ENCODE data around the gene PCDHGA9.
A peak's percentile ranks its signal among the peaks of the same experiment; 100 is the strongest.
"Not testable (repeated sequence)": the region's sequence is repeated elsewhere in the genome, so short reads cannot be mapped to it uniquely, and the experiment has no call there.

The PCDHGA9 gene

DNA sequence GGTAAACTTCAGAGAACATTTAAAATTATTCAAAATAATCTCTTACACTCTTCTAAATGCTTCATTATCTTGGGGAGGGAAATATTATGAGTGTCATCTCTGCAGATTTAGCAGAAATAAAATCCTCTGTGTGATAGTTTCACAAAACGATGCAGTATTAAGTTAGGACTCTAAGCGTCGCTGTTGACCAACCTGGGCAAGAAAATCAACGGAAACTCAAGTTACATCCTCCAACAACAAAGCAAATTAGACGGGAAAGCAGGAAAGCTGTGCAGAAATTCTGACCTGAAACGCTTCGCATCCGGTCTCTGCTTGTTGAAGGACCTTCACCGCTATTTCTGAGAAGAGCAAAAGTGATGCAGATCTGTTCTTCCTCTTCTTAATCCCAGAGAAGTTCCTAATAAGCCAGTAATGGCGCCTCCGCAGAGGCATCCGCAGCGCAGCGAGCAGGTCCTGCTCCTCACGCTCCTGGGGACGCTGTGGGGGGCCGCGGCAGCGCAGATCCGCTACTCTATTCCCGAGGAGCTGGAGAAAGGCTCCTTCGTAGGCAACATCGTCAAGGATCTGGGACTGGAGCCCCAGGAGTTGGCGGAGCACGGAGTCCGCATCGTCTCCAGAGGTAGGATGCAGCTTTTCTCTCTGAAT, 28.8 kb upstream of the PCDHGA9 start, which contains the start of gene PCDHGA6:
TSS of gene PCDHGA6 (plus strand) at position 219 of the 645 bp plus-strand sequence. CDS start at position 412, 193 bp downstream.
- H3K36me3 Mint-ChIP-seq, result peaks cover 16% of the 10 kb centered on the region
- H3K27me3 Mint-ChIP-seq, result peaks cover 54% of the 10 kb centered on the region
- H3K4me1 Mint-ChIP-seq, result peaks cover 5% of the 10 kb centered on the region
- no peak within 1 kb of the TSS for H3K4me3 Mint-ChIP-seq
- no peak within 1 kb of the TSS for H3K27ac Mint-ChIP-seq
- H3K9me3 Mint-ChIP-seq, result peaks cover 13% of the 10 kb centered on the region

DNA sequence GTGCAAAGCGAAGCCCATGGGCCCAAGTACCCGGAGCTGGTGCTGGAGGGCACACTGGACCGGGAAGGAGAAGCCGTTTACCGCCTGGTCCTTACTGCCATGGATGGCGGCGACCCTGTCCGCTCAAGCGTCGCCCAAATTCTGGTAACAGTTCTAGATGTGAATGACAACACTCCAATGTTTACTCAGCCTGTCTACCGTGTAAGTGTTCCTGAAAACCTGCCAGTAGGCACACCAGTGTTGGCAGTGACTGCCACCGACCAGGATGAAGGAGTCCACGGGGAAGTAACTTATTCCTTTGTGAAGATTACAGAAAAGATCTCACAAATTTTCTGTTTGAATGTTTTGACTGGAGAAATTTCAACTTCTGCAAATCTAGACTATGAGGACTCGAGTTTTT, 28.0 kb upstream of the PCDHGA9 start:
- Mint-ChIP-seq H3K9me3 (peaks cover 13% of the 10 kb centered on the region), H3K4me1 (peaks cover 5% of the 10 kb centered on the region), H3K36me3 (peaks cover 16% of the 10 kb centered on the region), H3K27me3 (peaks cover 51% of the 10 kb centered on the region), H3K27ac (no peak overlapping the region), H3K4me3 (no peak overlapping the region)

DNA sequence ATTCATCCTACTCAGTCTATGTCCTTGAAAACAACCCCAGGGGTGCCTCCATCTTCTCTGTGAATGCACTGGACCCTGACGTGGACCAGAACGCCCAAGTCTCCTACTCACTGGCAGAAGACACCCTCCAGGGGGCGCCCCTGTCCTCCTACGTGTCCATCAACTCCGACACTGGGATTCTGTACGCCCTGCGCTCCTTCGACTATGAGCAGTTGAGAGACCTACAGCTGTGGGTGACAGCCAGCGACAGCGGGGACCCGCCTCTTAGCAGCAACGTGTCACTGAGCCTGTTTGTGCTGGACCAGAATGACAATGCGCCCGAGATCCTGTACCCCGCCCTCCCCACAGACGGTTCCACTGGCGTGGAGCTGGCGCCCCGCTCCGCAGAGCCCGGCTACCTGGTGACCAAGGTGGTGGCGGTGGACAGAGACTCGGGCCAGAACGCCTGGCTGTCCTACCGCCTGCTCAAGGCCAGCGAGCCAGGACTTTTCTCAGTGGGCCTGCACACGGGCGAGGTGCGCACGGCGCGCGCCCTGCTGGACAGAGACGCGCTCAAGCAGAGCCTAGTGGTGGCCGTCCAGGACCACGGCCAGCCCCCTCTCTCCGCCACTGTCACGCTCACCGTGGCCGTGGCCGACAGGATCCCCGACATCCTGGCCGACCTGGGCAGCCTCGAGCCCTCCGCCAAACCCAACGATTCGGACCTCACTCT, 27.0 kb upstream of the PCDHGA9 start:
- not testable (repeated sequence) for H3K4me1 Mint-ChIP-seq, H3K4me3 Mint-ChIP-seq, H3K27ac Mint-ChIP-seq
- H3K9me3 Mint-ChIP-seq, result peaks cover 13% of the 10 kb centered on the region
- H3K27me3 Mint-ChIP-seq, result peaks cover 50% of the 10 kb centered on the region
- H3K36me3 Mint-ChIP-seq, result peaks cover 14% of the 10 kb centered on the region

DNA sequence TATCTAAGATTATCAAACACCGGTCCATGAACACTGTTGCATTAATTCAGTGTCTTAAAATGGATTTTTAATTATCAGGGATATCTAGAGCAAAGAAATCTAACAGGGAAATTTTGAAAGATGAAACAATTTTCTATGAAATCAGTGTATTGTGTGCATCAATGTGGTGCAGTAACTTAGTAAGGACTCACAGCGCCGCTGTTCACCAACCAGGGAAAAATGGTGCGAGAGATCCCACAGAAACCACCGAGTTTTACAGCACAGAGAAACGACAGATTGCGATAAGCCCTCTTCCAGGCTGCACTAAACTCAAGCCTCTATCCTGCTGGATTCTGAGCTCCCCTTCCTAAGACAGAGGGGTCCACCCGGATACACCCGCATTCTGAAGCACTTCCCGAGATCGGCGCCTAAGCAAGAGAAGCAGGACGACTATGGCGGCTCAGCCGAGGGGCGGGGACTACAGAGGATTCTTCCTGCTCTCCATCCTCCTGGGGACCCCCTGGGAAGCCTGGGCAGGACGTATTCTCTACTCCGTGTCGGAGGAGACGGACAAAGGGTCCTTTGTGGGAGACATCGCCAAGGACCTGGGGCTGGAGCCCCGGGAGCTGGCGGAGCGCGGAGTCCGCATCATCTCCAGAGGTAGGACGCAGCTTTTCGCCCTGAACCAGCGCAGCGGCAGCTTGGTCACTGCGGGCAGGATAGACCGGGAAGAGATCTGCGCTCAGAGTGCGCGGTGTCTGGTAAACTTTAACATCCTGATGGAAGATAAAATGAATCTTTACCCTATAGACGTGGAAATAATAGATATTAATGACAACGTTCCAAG, 19.9 kb upstream of the PCDHGA9 start, which contains the start of gene PCDHGA7:
TSS of gene PCDHGA7 (plus strand) at position 274 of the 826 bp plus-strand sequence. CDS start at position 432, 158 bp downstream.
- Mint-ChIP-seq H3K9me3 (peaks cover 21% of the 10 kb centered on the region), H3K4me3 (peak within 1 kb of the TSS; percentile 70), H3K27me3 (peaks cover 59% of the 10 kb centered on the region), H3K27ac (no peak within 1 kb of the TSS), H3K4me1 (no peaks in the 10 kb centered on the region), H3K36me3 (peaks cover 18% of the 10 kb centered on the region)

DNA sequence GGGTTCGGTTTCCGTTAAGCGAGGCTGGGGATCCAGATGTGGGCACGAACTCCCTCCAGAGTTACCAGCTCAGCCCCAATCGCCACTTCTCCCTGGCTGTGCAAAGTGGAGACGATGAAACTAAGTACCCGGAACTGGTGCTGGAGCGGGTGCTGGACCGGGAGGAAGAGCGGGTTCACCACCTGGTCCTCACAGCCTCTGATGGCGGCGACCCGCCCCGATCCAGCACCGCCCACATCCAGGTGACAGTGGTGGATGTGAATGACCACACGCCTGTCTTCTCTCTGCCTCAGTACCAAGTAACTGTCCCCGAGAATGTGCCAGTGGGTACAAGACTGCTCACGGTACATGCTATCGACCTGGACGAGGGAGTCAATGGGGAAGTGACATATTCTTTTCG, 19.2 kb upstream of the PCDHGA9 start:
- peak overlapping the region; percentile 70 for H3K4me3 Mint-ChIP-seq
- H3K27me3 Mint-ChIP-seq, result peaks cover 61% of the 10 kb centered on the region
- peaks cover 19% of the 10 kb centered on the region for H3K36me3 Mint-ChIP-seq
- H3K4me1 Mint-ChIP-seq, result peaks cover under 1% of the 10 kb centered on the region
- peaks cover 22% of the 10 kb centered on the region for H3K9me3 Mint-ChIP-seq
- H3K27ac Mint-ChIP-seq, result no peak overlapping the region

DNA sequence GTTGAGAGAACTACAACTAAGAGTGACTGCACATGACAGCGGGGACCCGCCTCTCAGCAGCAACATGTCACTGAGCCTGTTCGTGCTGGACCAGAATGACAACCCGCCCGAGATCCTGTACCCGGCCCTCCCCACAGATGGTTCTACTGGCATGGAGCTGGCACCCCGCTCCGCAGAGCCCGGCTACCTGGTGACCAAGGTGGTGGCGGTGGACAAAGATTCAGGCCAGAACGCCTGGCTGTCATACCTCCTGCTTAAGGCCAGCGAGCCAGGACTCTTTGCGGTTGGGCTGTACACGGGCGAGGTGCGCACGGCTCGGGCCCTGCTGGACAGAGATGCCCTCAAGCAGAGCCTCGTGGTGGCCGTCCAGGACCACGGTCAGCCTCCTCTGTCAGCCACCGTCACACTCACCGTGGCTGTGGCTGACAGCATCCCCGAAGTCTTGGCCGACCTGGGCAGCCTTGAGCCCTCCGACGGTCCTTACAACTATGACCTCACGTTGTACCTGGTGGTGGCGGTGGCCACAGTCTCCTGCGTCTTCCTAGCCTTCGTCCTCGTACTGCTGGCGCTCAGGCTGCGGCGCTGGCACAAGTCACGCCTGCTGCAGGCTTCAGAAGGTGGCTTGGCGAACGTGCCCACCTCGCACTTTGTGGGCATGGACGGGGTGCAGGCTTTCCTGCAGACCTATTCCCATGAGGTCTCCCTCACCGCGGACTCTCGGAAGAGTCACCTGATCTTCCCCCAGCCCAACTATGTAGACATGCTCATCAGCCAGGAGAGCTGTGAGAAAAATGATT, 17.9 kb upstream of the PCDHGA9 start:
- Mint-ChIP-seq H3K4me3 (no peak overlapping the region), H3K4me1 (peaks cover 3% of the 10 kb centered on the region), H3K9me3 (peaks cover 31% of the 10 kb centered on the region), H3K36me3 (peaks cover 23% of the 10 kb centered on the region), H3K27ac (no peak overlapping the region), H3K27me3 (peaks cover 63% of the 10 kb centered on the region)

DNA sequence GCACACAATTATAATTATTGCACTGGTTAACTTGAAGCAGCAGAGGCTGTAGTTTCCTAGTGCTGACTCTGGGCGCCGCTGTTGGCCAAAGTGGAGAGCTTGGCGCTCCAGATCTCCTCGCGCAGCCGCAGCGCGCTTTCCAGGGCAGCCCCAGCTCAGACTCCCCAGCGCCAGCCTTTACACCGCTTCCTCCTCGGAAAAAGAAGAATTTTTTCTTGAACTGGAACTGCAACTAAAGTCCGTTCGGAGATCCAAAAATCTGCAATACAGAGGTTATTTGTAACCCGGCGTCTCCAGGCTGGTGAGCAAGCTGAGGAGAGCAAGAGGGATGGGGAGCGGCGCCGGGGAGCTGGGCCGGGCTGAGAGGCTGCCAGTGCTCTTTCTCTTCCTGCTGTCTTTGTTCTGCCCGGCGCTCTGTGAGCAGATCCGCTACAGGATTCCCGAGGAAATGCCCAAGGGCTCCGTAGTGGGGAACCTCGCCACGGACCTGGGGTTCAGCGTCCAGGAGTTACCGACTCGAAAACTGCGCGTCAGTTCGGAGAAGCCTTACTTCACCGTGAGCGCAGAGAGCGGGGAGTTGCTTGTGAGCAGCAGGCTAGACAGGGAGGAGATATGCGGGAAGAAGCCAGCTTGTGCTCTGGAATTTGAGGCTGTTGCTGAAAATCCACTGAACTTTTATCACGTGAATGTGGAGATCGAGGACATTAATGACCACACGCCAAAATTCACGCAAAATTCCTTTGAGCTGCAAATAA, 14.8 kb upstream of the PCDHGA9 start, which contains the start of gene PCDHGB4:
TSS of gene PCDHGB4 (plus strand) at position 142 of the 755 bp plus-strand sequence. CDS start at position 329, 187 bp downstream.
- Mint-ChIP-seq H3K9me3 (peaks cover 40% of the 10 kb centered on the region), H3K4me3 (peak within 1 kb of the TSS; percentile 11), H3K36me3 (peaks cover 27% of the 10 kb centered on the region), H3K27me3 (peaks cover 63% of the 10 kb centered on the region)
- H3K27ac Mint-ChIP-seq, H3K4me1 Mint-ChIP-seq: not testable (repeated sequence)

DNA sequence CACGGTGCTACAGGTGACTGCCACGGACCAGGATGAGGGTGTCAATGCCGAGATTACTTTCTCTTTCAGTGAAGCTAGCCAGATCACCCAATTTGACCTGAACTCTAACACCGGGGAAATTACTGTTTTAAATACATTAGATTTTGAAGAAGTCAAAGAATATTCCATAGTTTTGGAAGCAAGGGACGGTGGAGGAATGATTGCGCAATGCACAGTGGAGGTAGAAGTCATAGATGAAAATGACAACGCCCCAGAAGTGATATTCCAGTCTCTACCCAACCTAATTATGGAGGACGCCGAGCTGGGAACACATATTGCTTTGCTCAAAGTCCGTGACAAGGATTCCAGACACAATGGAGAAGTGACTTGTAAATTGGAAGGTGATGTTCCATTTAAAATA, 13.9 kb upstream of the PCDHGA9 start:
- Mint-ChIP-seq H3K36me3 (peaks cover 29% of the 10 kb centered on the region), H3K4me3 (no peak overlapping the region), H3K27me3 (peaks cover 64% of the 10 kb centered on the region), H3K9me3 (peaks cover 40% of the 10 kb centered on the region), H3K27ac (no peak overlapping the region), H3K4me1 (peaks cover 3% of the 10 kb centered on the region)

DNA sequence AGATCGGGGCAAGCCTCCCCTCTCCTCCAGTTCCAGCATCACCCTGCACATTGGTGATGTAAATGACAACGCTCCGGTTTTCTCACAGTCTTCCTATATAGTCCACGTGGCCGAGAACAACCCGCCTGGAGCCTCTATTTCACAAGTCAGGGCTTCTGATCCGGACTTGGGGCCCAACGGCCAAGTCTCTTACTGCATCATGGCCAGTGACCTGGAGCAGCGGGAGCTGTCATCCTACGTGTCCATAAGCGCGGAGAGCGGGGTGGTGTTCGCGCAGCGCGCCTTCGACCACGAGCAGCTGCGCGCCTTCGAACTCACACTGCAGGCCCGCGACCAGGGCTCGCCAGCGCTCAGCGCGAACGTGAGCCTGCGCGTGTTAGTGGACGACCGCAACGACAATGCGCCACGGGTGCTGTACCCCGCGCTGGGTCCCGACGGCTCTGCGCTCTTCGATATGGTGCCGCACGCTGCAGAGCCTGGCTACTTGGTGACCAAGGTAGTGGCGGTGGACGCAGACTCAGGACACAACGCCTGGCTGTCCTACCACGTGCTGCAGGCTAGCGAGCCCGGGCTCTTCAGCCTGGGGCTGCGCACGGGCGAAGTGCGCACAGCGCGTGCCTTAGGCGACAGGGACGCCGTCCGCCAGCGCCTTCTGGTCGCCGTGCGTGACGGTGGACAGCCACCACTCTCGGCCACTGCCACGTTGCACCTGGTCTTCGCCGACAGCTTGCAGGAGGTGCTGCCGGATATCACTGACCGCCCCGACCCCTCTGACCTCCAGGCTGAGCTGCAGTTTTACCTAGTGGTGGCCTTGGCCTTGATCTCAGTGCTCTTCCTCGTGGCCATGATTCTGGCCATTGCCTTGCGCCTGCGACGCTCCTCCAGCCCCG, 13.2 kb upstream of the PCDHGA9 start:
- H3K4me1 Mint-ChIP-seq, result peaks cover 3% of the 10 kb centered on the region
- peaks cover 28% of the 10 kb centered on the region for H3K36me3 Mint-ChIP-seq
- H3K27me3 Mint-ChIP-seq, result peaks cover 64% of the 10 kb centered on the region
- no peak overlapping the region for H3K27ac Mint-ChIP-seq
- no peak overlapping the region for H3K4me3 Mint-ChIP-seq
- peaks cover 42% of the 10 kb centered on the region for H3K9me3 Mint-ChIP-seq

DNA sequence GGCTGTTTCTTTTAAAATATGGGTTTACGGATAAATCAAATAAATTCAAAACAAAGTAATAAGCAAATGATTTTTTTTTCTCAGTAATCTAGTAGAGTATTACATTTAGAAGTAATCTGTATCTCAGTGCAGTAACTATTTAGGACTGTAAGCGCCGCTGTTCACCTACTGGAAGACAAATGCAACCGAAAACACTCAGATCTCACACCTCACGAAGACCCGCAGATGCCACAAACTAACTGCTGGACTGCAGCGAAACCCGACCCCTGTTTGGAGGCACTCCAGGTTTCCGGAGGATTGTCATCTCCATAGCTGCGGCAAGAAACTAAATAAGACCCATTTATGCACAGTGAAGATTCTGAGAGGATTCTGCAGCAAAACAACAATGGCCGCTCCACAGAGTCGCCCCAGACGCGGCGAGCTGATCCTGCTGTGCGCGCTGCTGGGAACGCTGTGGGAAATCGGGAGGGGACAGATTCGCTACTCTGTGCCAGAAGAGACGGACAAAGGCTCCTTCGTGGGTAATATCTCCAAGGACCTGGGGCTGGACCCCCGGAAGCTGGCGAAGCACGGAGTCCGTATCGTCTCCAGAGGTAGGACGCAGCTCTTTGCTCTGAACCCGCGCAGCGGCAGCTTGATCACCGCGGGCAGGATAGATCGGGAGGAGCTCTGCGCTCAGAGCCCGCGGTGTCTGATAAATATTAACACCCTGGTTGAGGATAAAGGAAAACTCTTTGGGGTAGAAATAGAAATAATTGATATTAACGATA, 10.0 kb upstream of the PCDHGA9 start, which contains the start of gene PCDHGA8:
TSS of gene PCDHGA8 (plus strand) at position 205 of the 770 bp plus-strand sequence. CDS start at position 386, 181 bp downstream.
- H3K36me3 Mint-ChIP-seq, result peaks cover 22% of the 10 kb centered on the region
- no peak within 1 kb of the TSS for H3K27ac Mint-ChIP-seq
- peaks cover 24% of the 10 kb centered on the region for H3K9me3 Mint-ChIP-seq
- H3K4me3 Mint-ChIP-seq, result no peak within 1 kb of the TSS
- peaks cover 3% of the 10 kb centered on the region for H3K4me1 Mint-ChIP-seq
- H3K27me3 Mint-ChIP-seq, result peaks cover 55% of the 10 kb centered on the region

DNA sequence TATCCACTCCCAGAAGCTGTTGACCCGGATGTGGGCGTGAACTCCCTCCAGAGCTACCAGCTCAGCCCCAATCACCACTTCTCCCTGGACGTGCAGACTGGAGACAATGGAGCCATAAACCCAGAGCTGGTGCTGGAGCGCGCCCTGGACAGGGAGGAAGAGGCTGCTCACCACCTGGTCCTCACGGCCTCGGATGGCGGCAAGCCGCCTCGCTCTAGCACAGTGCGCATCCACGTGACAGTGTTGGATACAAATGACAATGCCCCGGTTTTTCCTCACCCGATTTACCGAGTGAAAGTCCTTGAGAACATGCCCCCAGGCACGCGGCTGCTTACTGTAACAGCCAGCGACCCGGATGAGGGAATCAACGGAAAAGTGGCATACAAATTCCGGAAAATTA, 9.3 kb upstream of the PCDHGA9 start:
- H3K27ac Mint-ChIP-seq, result no peak overlapping the region
- H3K4me1 Mint-ChIP-seq, result peaks cover 3% of the 10 kb centered on the region
- H3K36me3 Mint-ChIP-seq, result peaks cover 22% of the 10 kb centered on the region
- peaks cover 24% of the 10 kb centered on the region for H3K9me3 Mint-ChIP-seq
- H3K27me3 Mint-ChIP-seq, result peaks cover 54% of the 10 kb centered on the region
- H3K4me3 Mint-ChIP-seq, result no peak overlapping the region

DNA sequence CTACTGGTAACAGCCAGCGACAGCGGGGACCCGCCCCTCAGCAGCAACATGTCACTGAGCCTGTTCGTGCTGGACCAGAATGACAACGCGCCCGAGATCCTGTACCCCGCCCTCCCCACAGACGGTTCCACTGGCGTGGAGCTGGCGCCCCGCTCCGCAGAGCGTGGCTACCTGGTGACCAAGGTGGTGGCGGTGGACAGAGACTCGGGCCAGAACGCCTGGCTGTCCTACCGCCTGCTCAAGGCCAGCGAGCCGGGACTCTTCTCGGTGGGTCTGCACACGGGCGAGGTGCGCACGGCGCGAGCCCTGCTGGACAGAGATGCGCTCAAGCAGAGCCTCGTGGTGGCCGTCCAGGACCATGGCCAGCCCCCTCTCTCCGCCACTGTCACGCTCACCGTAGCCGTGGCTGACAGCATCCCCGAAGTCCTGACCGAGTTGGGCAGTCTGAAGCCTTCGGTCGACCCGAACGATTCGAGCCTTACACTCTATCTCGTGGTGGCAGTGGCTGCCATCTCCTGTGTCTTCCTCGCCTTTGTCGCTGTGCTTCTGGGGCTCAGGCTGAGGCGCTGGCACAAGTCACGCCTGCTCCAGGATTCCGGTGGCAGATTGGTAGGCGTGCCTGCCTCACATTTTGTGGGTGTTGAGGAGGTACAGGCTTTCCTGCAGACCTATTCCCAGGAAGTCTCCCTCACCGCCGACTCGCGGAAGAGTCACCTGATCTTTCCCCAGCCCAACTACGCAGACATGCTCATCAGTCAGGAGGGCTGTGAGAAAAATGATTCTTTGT, 8.0 kb upstream of the PCDHGA9 start:
- not testable (repeated sequence) for H3K27ac Mint-ChIP-seq, H3K4me3 Mint-ChIP-seq, H3K4me1 Mint-ChIP-seq
- peaks cover 53% of the 10 kb centered on the region for H3K27me3 Mint-ChIP-seq
- H3K9me3 Mint-ChIP-seq, result peaks cover 15% of the 10 kb centered on the region
- peaks cover 19% of the 10 kb centered on the region for H3K36me3 Mint-ChIP-seq
